Hematopoietic multipotent progenitor cell treated with erythropoietin and hydrocortisone succinate and interleukin-3 and kit ligand, for 15 days (in vitro differentiated cells): ENCODE data around the gene HIVEP3.

ENCODE experiments used
- DNase-seq: peaks from one replicate; pipeline ENCODE4 v3.0.0-alpha.2; 2015; ENCODE audit warnings: low spot score

Gene HIVEP3

GRCh38 chr1:41730806-41731205, 187.9 kb downstream of the HIVEP3 start:
- DNase-seq: no peak

GRCh38 chr1:41728403-41729202, 190.1 kb downstream of the HIVEP3 start:
- no peak for DNase-seq

DNA sequence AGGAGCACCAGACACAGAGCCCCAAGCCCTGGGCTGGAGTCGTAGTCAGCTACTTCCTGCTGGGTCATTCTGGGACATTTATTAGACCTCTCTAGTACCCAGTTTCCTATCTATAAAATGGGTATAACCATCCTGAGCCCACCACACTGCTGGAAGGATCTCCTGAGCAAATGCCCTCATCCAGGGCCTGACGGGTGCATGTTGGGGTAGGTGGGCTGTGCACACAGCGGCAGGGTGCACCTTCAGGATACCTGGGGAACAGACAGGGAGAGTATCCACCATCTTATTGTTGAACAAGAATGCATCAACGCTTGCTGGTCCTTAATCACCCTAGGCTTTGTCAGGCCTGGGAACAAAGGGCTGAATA, 191.0 kb downstream of the HIVEP3 start:
- no peak for DNase-seq

GRCh38 chr1:41726899-41727748, 191.6 kb downstream of the HIVEP3 start:
- no peak for DNase-seq

DNA sequence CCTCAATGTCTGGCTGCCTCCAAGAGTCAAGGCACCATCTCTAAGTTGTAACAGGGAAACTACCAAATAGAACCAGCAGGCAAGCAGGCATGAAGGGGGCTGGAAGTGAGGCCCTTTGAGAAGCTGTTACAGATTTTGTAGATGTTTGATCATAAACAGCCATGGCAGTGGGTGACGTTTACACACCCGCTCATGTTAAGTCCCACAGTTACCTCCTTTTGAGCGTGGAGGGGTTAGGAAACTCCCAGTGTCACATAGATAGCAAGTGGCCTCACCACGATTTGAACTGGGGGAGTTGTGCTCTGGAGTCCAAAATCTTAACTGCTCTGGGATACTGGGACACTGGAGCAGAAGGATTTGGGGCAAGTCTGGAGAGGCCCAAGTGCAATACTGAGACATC, 192.4 kb downstream of the HIVEP3 start:
- no peak for DNase-seq

DNA sequence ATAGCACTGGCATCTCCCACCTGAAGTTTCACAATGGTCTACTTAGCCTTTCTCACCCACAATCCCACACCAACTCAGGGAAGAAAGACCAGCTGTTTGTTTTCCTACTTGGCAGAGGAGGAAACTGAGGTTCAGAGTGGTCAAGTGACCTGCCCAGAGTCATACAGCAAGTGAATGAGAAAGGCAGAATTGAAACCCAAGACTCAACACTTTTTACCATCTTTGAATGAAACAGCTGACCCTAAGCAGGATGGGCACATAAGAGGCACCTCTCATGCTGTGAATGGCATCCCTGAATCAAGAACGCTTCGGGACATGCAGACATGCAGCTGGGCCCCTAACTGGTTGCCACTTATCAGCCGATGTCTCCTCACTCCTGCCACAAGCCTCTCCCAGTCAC, 193.8 kb downstream of the HIVEP3 start:
- no peak for DNase-seq

DNA sequence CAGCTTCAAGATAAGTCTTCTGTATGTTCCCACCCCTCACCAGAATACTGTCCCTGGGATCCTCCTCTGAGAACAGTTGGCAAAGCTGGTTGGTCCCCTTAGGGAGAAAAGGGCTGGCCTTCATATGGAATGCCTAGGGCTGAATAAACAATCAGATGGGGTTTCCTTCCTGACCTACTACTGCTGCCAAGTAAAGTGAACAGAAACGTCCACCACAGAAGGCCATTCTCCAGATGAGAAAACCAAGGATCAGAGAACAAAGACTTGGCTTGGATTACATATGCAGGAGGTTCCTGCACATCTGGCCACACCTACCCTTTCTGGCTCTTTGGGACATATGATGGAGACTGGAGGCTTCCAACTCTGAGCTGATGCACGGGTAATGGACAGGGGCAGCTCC, 194.5 kb downstream of the HIVEP3 start:
- no peak for DNase-seq

GRCh38 chr1:41723786-41724185, 194.9 kb downstream of the HIVEP3 start:
- no peak for DNase-seq

GRCh38 chr1:41722184-41722583, 196.5 kb downstream of the HIVEP3 start:
- no peak for DNase-seq

GRCh38 chr1:41720861-41721410, 197.8 kb downstream of the HIVEP3 start:
- no peak for DNase-seq

DNA sequence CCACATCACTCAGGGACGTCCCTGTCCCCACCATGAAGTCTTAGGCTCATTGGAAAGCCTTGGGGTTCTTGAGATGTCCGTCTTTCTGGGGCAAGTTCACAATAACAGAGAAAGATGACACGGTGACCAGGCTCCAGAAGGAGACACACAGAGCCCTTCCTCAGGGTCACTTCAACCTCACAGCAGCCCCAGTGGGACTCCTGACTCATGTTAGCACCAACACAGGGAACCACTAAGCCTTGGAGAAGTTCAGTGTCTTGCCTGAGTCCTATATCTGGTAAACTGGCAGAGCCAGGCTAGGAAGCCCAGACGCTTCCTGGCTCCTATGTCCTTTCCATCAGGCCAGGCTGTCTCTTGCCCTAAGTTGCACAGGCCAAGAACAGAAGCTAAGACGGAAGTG, 199.1 kb downstream of the HIVEP3 start:
- no peak for DNase-seq

DNA sequence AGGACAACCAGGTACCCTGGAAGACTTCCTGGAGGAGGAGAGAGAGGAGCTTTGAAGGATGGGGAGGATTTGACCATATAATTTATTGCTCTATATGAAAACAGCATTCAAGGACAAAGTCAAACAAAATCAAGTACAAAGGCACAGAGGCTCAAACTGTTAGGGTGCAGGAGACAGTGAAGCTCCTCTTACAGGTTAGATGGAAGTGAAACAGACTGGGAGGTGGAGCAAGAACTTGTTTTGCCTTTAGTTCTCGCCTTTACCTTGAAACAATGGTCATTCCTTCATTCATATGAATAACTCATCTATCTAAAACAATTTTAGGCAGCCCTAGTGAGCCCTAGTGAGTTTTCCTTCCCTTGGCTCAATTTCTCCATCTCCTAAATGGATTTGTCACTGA, 199.6 kb downstream of the HIVEP3 start:
- no peak for DNase-seq

DNA sequence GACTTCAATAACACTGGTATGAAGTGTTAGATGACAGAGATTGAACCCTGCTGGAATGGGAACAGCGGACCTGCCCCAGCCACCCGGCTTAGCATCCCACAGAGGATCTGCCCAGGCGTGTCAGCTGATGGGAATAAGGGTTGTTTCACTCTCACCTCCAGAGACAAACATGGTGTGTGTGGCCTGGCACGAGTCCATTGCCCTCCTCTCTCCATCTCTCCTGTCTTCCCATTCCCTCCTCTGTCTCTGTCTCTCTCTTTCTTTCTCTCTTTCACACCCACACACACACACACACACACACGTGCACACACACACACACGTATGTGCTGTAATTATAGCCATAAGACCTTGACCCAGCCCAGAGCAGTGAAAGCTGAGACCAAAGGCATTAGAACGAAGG, 200.2 kb downstream of the HIVEP3 start:
- no peak for DNase-seq

DNA sequence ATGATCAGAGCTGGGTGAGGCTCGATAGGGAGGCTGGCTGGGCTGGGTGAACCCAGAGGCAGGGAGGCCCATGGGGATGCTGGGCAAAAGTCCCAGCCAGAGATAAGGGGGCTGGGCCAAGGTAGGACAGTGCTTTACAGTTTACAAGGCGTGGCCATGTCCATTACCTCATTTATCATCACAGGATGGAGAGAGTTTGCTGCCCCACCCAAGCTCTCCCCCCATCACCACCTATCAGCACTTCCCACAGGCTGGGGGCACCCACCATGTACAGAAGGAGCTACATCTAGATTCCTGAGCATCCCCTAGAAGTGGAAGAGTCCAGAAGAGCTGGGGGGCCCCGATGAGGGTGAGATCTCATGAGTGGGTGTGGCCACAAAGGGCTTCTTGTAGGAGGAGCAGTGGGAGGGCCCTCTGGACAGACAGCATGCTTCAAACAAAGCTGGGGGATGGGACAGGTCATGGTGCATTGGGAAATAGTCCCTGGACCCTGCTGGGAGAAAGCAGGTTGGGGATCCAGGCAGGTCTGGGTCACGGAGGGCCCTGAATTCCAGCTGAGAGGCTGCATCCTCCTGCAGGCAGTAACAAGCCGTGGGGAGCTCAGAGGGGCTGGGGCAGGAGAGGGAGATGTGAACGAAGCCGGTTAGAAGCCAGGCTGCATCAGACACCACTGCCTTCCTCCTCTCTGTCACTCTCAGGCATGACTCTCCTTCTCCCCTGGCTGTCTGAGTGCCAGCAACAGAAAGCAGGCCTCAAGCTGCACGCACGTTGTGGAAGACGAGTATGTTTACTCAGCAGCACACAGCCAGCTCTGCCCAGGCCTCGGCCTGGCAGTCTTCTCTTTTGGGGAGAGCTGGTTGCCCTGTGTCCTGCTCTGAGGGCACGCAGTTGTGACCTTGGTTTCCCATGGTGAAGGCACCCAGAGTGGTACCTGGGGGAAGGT, 202.3 kb downstream of the HIVEP3 start:
- no peak for DNase-seq

DNA sequence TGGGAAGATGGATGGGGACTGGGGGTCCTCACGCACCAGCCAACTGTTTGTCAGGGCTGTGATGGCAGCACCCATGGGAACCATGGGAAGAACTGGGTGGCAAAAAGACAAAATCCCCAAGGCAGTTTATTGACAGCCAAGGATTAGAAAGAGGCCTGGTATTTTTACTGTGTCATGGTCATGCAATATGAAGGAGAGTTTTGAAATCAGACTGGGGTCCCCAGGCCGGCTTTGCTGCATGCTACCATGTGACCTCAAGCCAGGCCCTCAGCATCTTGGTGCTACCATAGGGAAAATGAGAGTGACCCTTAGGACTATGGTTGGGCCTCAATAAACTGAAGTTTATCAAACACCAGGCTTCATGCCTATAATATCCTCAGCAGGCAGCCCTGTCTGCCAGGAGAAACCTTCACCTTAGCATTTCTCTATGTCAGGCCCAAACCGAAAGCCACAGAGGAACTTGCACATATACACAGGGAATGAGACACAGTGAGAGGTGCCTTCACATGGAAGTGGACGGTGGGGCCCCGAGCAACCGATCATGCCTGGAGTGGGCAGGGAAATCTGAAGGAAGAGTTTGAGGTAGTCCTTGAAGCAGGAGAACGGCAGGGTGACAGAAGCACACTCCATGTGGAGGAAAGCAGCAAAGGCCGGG, 203.2 kb downstream of the HIVEP3 start:
- DNase-seq: no peak

DNA sequence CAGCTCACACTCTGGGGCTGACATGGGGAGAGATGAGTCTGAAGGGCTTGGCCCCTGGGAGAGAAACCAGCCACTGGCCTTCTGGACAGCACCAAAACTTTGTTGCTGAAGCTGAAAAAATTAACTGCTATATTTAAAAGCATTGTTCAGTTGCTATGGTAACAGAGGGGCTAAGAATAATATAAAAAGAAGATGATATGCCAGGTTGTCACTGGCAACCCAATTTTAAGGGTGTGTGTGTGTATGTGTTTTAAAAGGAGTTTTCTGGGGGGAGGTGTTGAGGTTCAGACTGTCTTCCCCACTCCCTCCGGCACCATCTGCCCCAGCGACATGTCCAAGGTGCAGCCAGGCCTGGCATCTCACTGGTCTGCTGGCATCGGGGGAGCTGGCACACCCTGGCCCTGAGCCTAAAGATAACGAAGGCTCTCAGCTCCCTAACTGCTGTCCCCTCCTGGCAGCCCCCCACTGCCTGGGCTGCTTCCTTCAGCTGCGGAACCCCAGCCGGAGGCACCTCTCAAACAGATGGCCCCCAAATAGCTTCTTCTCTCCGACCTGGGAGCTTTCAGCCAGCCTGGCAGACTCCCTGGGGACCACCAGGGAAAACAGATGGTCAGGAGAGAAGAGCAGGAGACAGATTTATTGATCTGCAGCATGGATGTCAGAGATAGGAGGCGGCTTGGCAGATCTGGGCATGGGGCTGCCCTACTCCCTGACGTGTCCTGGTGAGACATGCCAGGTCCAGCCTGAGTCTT, 203.9 kb downstream of the HIVEP3 start:
- no peak for DNase-seq

GRCh38 chr1:41713557-41714327, 205.0 kb downstream of the HIVEP3 start:
- no peak for DNase-seq

- no peak for DNase-seq
Observed at GRCh38 chr1:41713141-41713540, 205.6 kb downstream of the HIVEP3 start.

DNA sequence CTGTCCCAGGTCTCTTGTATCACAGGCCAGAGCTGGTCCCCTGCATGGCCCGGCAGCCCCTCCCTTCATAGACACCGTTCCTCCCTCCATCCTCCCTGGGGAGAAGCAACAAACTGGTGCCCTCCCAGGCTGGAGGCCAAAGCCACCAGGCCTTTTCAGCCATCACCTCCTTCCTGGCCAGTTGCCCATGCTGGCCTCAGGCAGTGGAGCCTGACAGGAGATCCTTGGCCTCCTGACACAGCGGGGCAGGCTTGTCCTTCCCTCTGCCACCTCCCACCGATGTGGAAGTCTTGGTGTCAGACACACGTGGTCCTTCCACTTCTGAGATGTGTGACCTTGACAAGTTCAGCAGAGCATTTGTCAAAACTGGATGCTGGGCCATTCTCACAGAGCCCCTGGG, 206.0 kb downstream of the HIVEP3 start:
- DNase-seq: no peak

- DNase-seq: no peak
Observed at GRCh38 chr1:41712081-41712480, 206.6 kb downstream of the HIVEP3 start.
